Occipital lobe (tissue), 2 donors: Measurements from ENCODE around the gene SCARF1. TPM values are rescaled to one million over a fixed set of nuclear protein-coding genes. Genes with fewer than 3 reads are reported as not detected.

Source experiments
- DNase-seq: peaks from one replicate; lab custom pipeline; 2025; lab: John Stamatoyannopoulos, UW
- total RNA-seq: library from RNA; depleted of rRNA; stranded (reverse); fragments of >200 nt; gene quantifications from one replicate; pipeline ENCODE4 v1.2.3, GENCODE V29; 2014

SCARF1 gene
- total RNA-seq, 1 donor from 2014 or later: 3.9 TPM

GRCh38 chr17:1648963-1649843 is 3.7 kb upstream of the SCARF1 start:
- peak; percentile 92 for DNase-seq

GRCh38 chr17:1648173-1648962 is 2.8 kb upstream of the SCARF1 start:
- no peak for DNase-seq

- DNase-seq: no peak
These were observed 2.3 kb upstream of the SCARF1 start for GRCh38 chr17:1647802-1648171.

GRCh38 chr17:1646199-1646875 is 805 bp upstream of the SCARF1 start:
- no peak for DNase-seq

- DNase-seq: no peak
These were observed 882 bp downstream of the SCARF1 start for GRCh38 chr17:1644493-1645206.

GRCh38 chr17:1643999-1644492 is 1.5 kb downstream of the SCARF1 start:
- no peak for DNase-seq

GRCh38 chr17:1643293-1643998 is 2.1 kb downstream of the SCARF1 start:
- DNase-seq: no peak

GRCh38 chr17:1641065-1641403 is 4.5 kb downstream of the SCARF1 start:
- DNase-seq: no peak

GRCh38 chr17:1640329-1641064 is 5.0 kb downstream of the SCARF1 start:
- no peak for DNase-seq

- DNase-seq: no peak
These were observed 5.9 kb downstream of the SCARF1 start for GRCh38 chr17:1639549-1640180.

GRCh38 chr17:1638624-1639300 is 6.8 kb downstream of the SCARF1 start:
- no peak for DNase-seq

- DNase-seq: no peak
These were observed 7.4 kb downstream of the SCARF1 start for GRCh38 chr17:1638171-1638590.

- DNase-seq: no peak
These were observed 8.7 kb downstream of the SCARF1 start for GRCh38 chr17:1636732-1637285.

GRCh38 chr17:1635675-1636465 is 9.7 kb downstream of the SCARF1 start:
- no peak for DNase-seq

GRCh38 chr17:1634841-1635650 is 10.5 kb downstream of the SCARF1 start:
- DNase-seq: no peak

GRCh38 chr17:1630662-1631061 is 14.9 kb downstream of the SCARF1 start:
- DNase-seq: no peak
